SH-SY5Y (cell line): Measurements from ENCODE around the gene MYRIP.

Experiments used
- GATA2 ChIP-seq: IDR thresholded peaks from 2 replicates; pipeline ENCODE4 v1.6.1; 2011; ENCODE audit warnings: mild to moderate bottlenecking, low read depth, low read length
- GATA3 ChIP-seq: IDR thresholded peaks from 2 replicates; pipeline ENCODE4 v1.6.1; 2011; ENCODE audit warnings: low read depth, mild to moderate bottlenecking, low read length, moderate library complexity

- TF ChIP-seq GATA3 (no peak), GATA2 (no peak)
Observed at GRCh38 chr3:40071683-40072238, 262.4 kb downstream of the MYRIP start.
